SK-N-SH (cell line): ENCODE measurements around the gene CCDC78.

Experiments used
- CTCF ChIP-seq: fragments of 200-600 bp; sonication (generic); IDR thresholded peaks from 2 replicates; pipeline ENCODE4 v1.6.1; 2017; ENCODE audit warnings: antibody characterized with exemption, mild to moderate bottlenecking, moderate library complexity
- EP300 ChIP-seq, 2 experiments: IDR thresholded peaks; 2 replicates each; pipeline versions ENCODE4 v1.4.0 to v1.6.1; 2012; ENCODE audit warnings: borderline replicate concordance in 1 of 2, low read depth in 1 of 2, low read length in 1 of 2
- JUND ChIP-seq: IDR thresholded peaks from 2 replicates; pipeline ENCODE4 v1.4.0; 2012
- MXI1 ChIP-seq: IDR thresholded peaks from 2 replicates; pipeline ENCODE4 v1.6.1; 2012; ENCODE audit warnings: mild to moderate bottlenecking, low read depth, low read length, improper control_type of control experiment
- PBX3 ChIP-seq: IDR thresholded peaks from 2 replicates; pipeline ENCODE4; 2012
- POLR2AphosphoS5 ChIP-seq: IDR thresholded peaks from 2 replicates; pipeline ENCODE4 v1.6.1; 2012; ENCODE audit warnings: low read depth, low read length
- SIN3A ChIP-seq: IDR thresholded peaks from 2 replicates; pipeline ENCODE4 v1.6.1; 2012; ENCODE audit warnings: low read depth, mild to moderate bottlenecking, low read length, moderate library complexity, borderline replicate concordance
- TEAD4 ChIP-seq: IDR thresholded peaks from 2 replicates; pipeline ENCODE4 v1.4.0; 2012; ENCODE audit warnings: mild to moderate bottlenecking, borderline replicate concordance; ENCODE audit not compliant: insufficient read depth
- TF ChIP-seq, protein P1 (sequence below): IDR thresholded peaks from 2 replicates; pipeline ENCODE4 v1.4.0; 2012; ENCODE audit warnings: low read depth, borderline replicate concordance

GRCh38 chr16:708959-709358 lies 17.3 kb downstream of the CCDC78 start:
- TF ChIP-seq CTCF (no peak), SIN3A (no peak), POLR2AphosphoS5 (no peak), JUND (no peak), EP300 (IDR thresholded peaks at IDR 0.05; ENCODE audit: borderline replicate concordance in 1 of 2, low read depth in 1 of 2, low read length in 1 of 2) (no peak), MXI1 (no peak), PBX3 (no peak), TEAD4 (no peak)
- TF ChIP-seq, protein P1, sequence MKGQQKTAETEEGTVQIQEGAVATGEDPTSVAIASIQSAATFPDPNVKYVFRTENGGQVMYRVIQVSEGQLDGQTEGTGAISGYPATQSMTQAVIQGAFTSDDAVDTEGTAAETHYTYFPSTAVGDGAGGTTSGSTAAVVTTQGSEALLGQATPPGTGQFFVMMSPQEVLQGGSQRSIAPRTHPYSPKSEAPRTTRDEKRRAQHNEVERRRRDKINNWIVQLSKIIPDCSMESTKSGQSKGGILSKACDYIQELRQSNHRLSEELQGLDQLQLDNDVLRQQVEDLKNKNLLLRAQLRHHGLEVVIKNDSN = no peak
